ENCODE data around the gene TMEM258. TPM values are rescaled to one million over a fixed set of nuclear protein-coding genes. Genes with fewer than 3 reads are reported as not detected.

Gene TMEM258
- total and polyA plus RNA-seq, 4 donors = 31.0 to 136 (median 98.7) TPM

DNA sequence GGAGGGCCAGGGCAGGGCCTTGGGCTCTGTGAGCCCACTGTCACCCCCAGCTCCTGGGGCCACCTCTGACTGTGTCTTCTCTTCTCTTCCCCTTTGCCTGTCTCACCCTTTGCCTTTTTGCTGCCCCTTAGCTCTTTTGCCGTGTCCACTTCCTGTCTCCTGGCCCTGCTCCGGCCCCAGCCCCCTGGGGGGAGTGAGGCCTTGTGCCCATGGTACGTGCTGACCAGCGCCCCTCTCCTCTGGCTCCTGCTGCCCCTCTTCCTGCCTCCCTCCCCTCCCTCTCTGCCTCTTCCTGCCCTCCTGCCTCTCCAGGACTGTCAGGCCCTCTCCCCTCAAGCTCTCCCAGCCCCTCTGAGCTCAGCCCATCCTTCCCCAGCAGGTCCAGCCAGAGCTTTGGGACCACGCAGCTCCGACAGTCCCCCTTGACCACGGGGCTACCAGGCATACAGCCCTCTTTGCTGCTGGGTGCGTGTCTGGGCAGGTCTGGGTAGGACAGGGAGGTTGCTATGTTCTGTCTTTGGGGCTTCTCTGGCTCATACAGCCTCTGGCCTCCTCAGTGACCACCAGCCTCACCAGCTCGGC, 11.7 kb downstream of the TMEM258 start:
- H3K36me3 ChIP-seq (ENCODE audit: control insufficient read depth in 4 of 4, insufficient read depth in 3 of 4, low read depth in 1 of 4, low read length in 3 of 4) = peaks cover 0 to 63% (median 11%) of the 10 kb centered on the region in 4 donors
- DNase-seq (ENCODE audit: low spot score) = no peak
- H3K4me1 ChIP-seq (ENCODE audit: control insufficient read depth in 4 of 4, insufficient read depth in 4 of 4, low read length in 3 of 4) = no peaks in the 10 kb centered on the region
- no peak overlapping the region for H3K4me3 ChIP-seq (ENCODE audit: low read depth in 1 of 3, low read length in 3 of 3)
- no peaks in the 10 kb centered on the region for H3K9me3 ChIP-seq (ENCODE audit: control insufficient read depth in 4 of 4, low read length in 3 of 4)
- no peak overlapping the region for H3K9ac ChIP-seq (ENCODE audit: low read depth in 1 of 2, low read length in 2 of 2)
- H3K27me3 ChIP-seq (ENCODE audit: control insufficient read depth in 4 of 4, insufficient read depth in 4 of 4, low read length in 3 of 4) = no peaks in the 10 kb centered on the region
- WGBS = 91% methylated on average over 9 of the region's 9 CpGs
- H3K27ac ChIP-seq (ENCODE audit: low read depth in 1 of 2, low read length in 2 of 2) = no peak overlapping the region
- no peak for TF ChIP-seq NR2F2 (IDR thresholded peaks at IDR 0.05)

DNA sequence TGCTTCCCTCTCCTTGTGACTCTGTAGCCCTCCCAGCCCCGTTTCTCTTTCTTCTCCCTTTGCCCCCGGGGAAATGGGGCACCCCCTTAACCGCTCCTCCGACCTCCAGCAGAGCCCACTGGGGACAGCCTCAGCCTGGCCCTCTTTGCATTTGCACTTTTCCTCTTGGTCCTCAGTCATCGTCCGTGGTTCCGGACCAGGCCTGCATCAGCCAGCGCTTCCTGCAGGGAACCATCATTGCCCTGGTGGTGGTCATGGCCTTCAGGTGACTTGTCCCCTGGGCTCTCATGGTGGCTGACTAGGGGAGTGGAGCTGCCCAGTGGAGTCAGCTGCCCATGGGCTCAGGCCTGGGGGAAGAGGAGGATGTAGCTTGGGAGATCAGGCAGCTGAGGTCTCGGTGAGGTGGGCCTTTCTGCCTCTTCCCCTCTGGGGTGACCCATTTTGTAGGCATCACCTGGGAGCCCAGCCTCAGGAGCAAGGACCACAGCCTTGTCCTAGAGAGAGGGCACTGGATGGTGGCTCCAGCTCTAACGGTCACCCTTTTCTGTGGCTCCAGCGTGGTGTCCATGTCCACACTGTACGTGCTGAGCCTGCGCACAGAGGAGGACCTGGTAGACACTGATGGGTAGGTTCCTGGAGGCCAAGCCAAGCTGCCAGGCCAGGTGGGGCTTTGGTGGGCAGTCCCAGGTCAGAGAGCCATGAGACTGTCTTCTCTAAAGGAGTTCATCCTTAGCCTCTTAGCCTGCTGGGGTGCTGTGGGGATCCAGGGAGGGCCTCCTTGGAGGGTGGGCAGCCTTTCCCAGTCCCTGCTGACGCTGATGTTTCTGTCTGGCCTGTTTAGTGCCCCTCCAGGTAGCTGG, 12.5 kb downstream of the TMEM258 start:
- peaks cover 0 to 55% (median 8%) of the 10 kb centered on the region in 4 donors for H3K36me3 ChIP-seq (ENCODE audit: control insufficient read depth in 4 of 4, insufficient read depth in 3 of 4, low read depth in 1 of 4, low read length in 3 of 4)
- H3K4me3 ChIP-seq (ENCODE audit: low read depth in 1 of 3, low read length in 3 of 3) = no peak overlapping the region
- no peaks in the 10 kb centered on the region for H3K9me3 ChIP-seq (ENCODE audit: control insufficient read depth in 4 of 4, low read length in 3 of 4)
- WGBS = 87% methylated on average over 14 of the region's 14 CpGs
- TF ChIP-seq ZBTB33 (IDR thresholded peaks at IDR 0.05) (no peak), YY1 (IDR thresholded peaks at IDR 0.05) (no peak), HNF4G (IDR thresholded peaks at IDR 0.05) (no peak), FOXA1 (IDR thresholded peaks at IDR 0.05) (no peak), HNF4A (conservative IDR thresholded peaks at IDR 0.05) (no peak), FOXA2 (IDR thresholded peaks at IDR 0.05) (no peak), JUND (IDR thresholded peaks at IDR 0.05) (no peak), SP1 (IDR thresholded peaks at IDR 0.05) (no peak), RXRA (IDR thresholded peaks at IDR 0.05) (no peak), GABPA (IDR thresholded peaks at IDR 0.05 in 1 of 2, conservative IDR thresholded peaks at IDR 0.05 in 1 of 2) (no peak), TAF1 (conservative IDR thresholded peaks at IDR 0.05) (no peak)
- no peak for DNase-seq (ENCODE audit: low spot score)
- H3K4me1 ChIP-seq (ENCODE audit: control insufficient read depth in 4 of 4, insufficient read depth in 4 of 4, low read length in 3 of 4) = no peaks in the 10 kb centered on the region
- no peak overlapping the region for H3K27ac ChIP-seq (ENCODE audit: low read depth in 1 of 2, low read length in 2 of 2)
- H3K9ac ChIP-seq (ENCODE audit: low read depth in 1 of 2, low read length in 2 of 2) = no peak overlapping the region
- H3K27me3 ChIP-seq (ENCODE audit: control insufficient read depth in 4 of 4, insufficient read depth in 4 of 4, low read length in 3 of 4) = no peaks in the 10 kb centered on the region

- Histone ChIP-seq H3K27ac (ENCODE audit: low read depth in 1 of 2, low read length in 2 of 2) (no peak overlapping the region), H3K4me3 (ENCODE audit: low read depth in 1 of 3, low read length in 3 of 3) (no peak overlapping the region), H3K9me3 (ENCODE audit: control insufficient read depth in 4 of 4, low read length in 3 of 4) (no peaks in the 10 kb centered on the region), H3K4me1 (ENCODE audit: control insufficient read depth in 4 of 4, insufficient read depth in 4 of 4, low read length in 3 of 4) (no peaks in the 10 kb centered on the region), H3K27me3 (ENCODE audit: control insufficient read depth in 4 of 4, insufficient read depth in 4 of 4, low read length in 3 of 4) (no peaks in the 10 kb centered on the region), H3K9ac (ENCODE audit: low read depth in 1 of 2, low read length in 2 of 2) (no peak overlapping the region), H3K36me3 (ENCODE audit: control insufficient read depth in 4 of 4, insufficient read depth in 3 of 4, low read depth in 1 of 4, low read length in 3 of 4) (peaks cover 0 to 49% (median 6%) of the 10 kb centered on the region in 4 donors)
- WGBS = 93% methylated on average over 24 of the region's 24 CpGs
- no peak for DNase-seq (ENCODE audit: low spot score)
- TF ChIP-seq, protein P1, sequence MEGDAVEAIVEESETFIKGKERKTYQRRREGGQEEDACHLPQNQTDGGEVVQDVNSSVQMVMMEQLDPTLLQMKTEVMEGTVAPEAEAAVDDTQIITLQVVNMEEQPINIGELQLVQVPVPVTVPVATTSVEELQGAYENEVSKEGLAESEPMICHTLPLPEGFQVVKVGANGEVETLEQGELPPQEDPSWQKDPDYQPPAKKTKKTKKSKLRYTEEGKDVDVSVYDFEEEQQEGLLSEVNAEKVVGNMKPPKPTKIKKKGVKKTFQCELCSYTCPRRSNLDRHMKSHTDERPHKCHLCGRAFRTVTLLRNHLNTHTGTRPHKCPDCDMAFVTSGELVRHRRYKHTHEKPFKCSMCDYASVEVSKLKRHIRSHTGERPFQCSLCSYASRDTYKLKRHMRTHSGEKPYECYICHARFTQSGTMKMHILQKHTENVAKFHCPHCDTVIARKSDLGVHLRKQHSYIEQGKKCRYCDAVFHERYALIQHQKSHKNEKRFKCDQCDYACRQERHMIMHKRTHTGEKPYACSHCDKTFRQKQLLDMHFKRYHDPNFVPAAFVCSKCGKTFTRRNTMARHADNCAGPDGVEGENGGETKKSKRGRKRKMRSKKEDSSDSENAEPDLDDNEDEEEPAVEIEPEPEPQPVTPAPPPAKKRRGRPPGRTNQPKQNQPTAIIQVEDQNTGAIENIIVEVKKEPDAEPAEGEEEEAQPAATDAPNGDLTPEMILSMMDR (IDR thresholded peaks at IDR 0.05; ENCODE audit: low read depth, low read length, missing input control) = no peak
- TF ChIP-seq, protein P2, sequence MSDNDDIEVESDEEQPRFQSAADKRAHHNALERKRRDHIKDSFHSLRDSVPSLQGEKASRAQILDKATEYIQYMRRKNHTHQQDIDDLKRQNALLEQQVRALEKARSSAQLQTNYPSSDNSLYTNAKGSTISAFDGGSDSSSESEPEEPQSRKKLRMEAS (IDR thresholded peaks at IDR 0.05) = no peak
- TF ChIP-seq FOXA2 (IDR thresholded peaks at IDR 0.05) = no peak
- TF ChIP-seq HNF4A (conservative IDR thresholded peaks at IDR 0.05) = no peak
- TF ChIP-seq RAD21 (IDR thresholded peaks at IDR 0.05) = no peak
- no peak for TF ChIP-seq ATF3 (IDR thresholded peaks at IDR 0.05)
- no peak for TF ChIP-seq NR2F2 (IDR thresholded peaks at IDR 0.05)
- TF ChIP-seq, protein P3, sequence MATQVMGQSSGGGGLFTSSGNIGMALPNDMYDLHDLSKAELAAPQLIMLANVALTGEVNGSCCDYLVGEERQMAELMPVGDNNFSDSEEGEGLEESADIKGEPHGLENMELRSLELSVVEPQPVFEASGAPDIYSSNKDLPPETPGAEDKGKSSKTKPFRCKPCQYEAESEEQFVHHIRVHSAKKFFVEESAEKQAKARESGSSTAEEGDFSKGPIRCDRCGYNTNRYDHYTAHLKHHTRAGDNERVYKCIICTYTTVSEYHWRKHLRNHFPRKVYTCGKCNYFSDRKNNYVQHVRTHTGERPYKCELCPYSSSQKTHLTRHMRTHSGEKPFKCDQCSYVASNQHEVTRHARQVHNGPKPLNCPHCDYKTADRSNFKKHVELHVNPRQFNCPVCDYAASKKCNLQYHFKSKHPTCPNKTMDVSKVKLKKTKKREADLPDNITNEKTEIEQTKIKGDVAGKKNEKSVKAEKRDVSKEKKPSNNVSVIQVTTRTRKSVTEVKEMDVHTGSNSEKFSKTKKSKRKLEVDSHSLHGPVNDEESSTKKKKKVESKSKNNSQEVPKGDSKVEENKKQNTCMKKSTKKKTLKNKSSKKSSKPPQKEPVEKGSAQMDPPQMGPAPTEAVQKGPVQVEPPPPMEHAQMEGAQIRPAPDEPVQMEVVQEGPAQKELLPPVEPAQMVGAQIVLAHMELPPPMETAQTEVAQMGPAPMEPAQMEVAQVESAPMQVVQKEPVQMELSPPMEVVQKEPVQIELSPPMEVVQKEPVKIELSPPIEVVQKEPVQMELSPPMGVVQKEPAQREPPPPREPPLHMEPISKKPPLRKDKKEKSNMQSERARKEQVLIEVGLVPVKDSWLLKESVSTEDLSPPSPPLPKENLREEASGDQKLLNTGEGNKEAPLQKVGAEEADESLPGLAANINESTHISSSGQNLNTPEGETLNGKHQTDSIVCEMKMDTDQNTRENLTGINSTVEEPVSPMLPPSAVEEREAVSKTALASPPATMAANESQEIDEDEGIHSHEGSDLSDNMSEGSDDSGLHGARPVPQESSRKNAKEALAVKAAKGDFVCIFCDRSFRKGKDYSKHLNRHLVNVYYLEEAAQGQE (IDR thresholded peaks at IDR 0.05) = no peak
- no peak for TF ChIP-seq TAF1 (conservative IDR thresholded peaks at IDR 0.05)
These were observed 13.3 kb downstream of the TMEM258 start for GRCh38 chr11:61778920-61779650.
